GM23248 (cell line): ENCODE results near the gene SRCIN1. TPM values are rescaled to one million over a fixed set of nuclear protein-coding genes. Genes with fewer than 3 reads are reported as not detected.

ENCODE experiments used
- DNase-seq: peaks from one replicate; pipeline ENCODE4 v3.0.0-alpha.2; 2015
- H2AFZ ChIP-seq: fragments of 200-600 bp; sonication (generic); 2 replicates; pipeline ENCODE4 v1.6.1; 2016; ENCODE audit warnings: antibody characterized with exemption
- H3F3A ChIP-seq: fragments of 200-600 bp; sonication (generic); 2 replicates; pipeline ENCODE4 v1.6.1; 2016; ENCODE audit warnings: mild to moderate bottlenecking, antibody characterized with exemption, mixed run types; ENCODE audit not compliant: insufficient read depth
- H3K27ac ChIP-seq: fragments of 200-600 bp; sonication (generic); 2 replicates; pipeline ENCODE4 v1.5.1; 2016; ENCODE audit warnings: mild to moderate bottlenecking
- H3K27me3 ChIP-seq: fragments of 200-600 bp; sonication (generic); replicated peaks from 2 replicates; pipeline ENCODE4 v1.6.1; 2016; ENCODE audit warnings: mild to moderate bottlenecking; ENCODE audit not compliant: insufficient read depth
- H3K36me3 ChIP-seq: fragments of 200-600 bp; sonication (generic); 2 replicates; pipeline ENCODE4 v1.6.1; 2016; ENCODE audit warnings: low read depth, mild to moderate bottlenecking
- H3K4me1 ChIP-seq: fragments of 200-600 bp; sonication (generic); 2 replicates; pipeline ENCODE4 v1.6.1; 2016; ENCODE audit warnings: mild to moderate bottlenecking; ENCODE audit not compliant: insufficient read depth
- H3K4me2 ChIP-seq: fragments of 200-600 bp; sonication (generic); one replicate; pipeline ENCODE4 v1.6.1; 2016; ENCODE audit warnings: mild to moderate bottlenecking; ENCODE audit not compliant: unreplicated experiment
- H3K4me3 ChIP-seq: fragments of 200-600 bp; sonication (generic); 2 replicates; pipeline ENCODE4 v1.5.1; 2016; ENCODE audit warnings: mild to moderate bottlenecking
- H3K79me2 ChIP-seq: fragments of 200-600 bp; sonication (generic); 2 replicates; pipeline ENCODE4 v1.6.1; 2016; ENCODE audit warnings: mild to moderate bottlenecking; ENCODE audit not compliant: insufficient read depth
- H3K9ac ChIP-seq: fragments of 200-600 bp; sonication (generic); 2 replicates; pipeline ENCODE4 v1.6.1; 2016; ENCODE audit warnings: mild to moderate bottlenecking
- H3K9me2 ChIP-seq: fragments of 200-600 bp; sonication (generic); 2 replicates; pipeline ENCODE4 v1.6.1; 2016; ENCODE audit warnings: mixed run types, mild to moderate bottlenecking, moderate library complexity; ENCODE audit not compliant: insufficient read depth
- H3K9me3 ChIP-seq: fragments of 200-600 bp; sonication (generic); one replicate; pipeline ENCODE4 v1.6.1; 2017; ENCODE audit warnings: low read depth
- H4K20me1 ChIP-seq: fragments of 200-600 bp; sonication (generic); 2 replicates; pipeline ENCODE4 v1.6.0; 2016; ENCODE audit not compliant: insufficient read depth
- EZH2 ChIP-seq: fragments of 200-600 bp; sonication (generic); IDR thresholded peaks from 2 replicates; pipeline ENCODE4 v1.6.1; 2018; ENCODE audit warnings: antibody characterized with exemption, mild to moderate bottlenecking; ENCODE audit not compliant: insufficient read depth, poor library complexity, severe bottlenecking
- EZH2phosphoT487 ChIP-seq: fragments of 200-600 bp; sonication (generic); IDR thresholded peaks from 2 replicates; pipeline ENCODE4 v1.6.1; 2018; ENCODE audit warnings: antibody characterized with exemption, moderate library complexity, mild to moderate bottlenecking, low read depth; ENCODE audit not compliant: insufficient read depth
- whole genome bisulfite sequencing, 2 experiments: methylation state at CpG; one replicate each; pipeline ENCODE4 v1.1.6; 2015 to 2017; ENCODE audit warnings: low lambda C conversion rate in 2 of 2, low coverage in 1 of 2; ENCODE audit errors: missing lambda C conversion rate in 2 of 2; 5-methylcytosine and 5-hydroxymethylcytosine counted together
- in situ Hi-C: fragments of 300-500 bp; cut with MboI; formaldehyde crosslinking; loops from 2 replicates; pipeline ENCODE4 v1.15.0; 2020
- polyA plus RNA-seq: library from polyadenylated mRNA; unstranded; fragments of >200 nt; fragmentation: Nextera tagmentation; extraction: Ambion mirVana; gene quantifications from 2 replicates; pipeline ENCODE4 v1.2.1, GENCODE V29; 2016
- total RNA-seq: library from RNA; depleted of rRNA; stranded (reverse); fragments of >200 nt; shearing (Covaris generic); gene quantifications from 2 replicates; pipeline ENCODE4 v1.2.3, GENCODE V29; 2014

Gene SRCIN1
- total and polyA plus RNA-seq, 2 experiments from 2014 or later, result not detected

- Histone ChIP-seq H3K4me2 (no peak overlapping the region), H3K27ac (no peak overlapping the region), H3K27me3 (peaks cover 39% of the 10 kb centered on the region), H3K4me3 (no peak overlapping the region), H3K4me1 (no peaks in the 10 kb centered on the region), H4K20me1 (no peaks in the 10 kb centered on the region), H3K9me2 (no peaks in the 10 kb centered on the region), H3K79me2 (no peaks in the 10 kb centered on the region), H3K9ac (no peak overlapping the region), H3F3A (no peaks in the 10 kb centered on the region), H2AFZ (no peak overlapping the region), H3K9me3 (no peaks in the 10 kb centered on the region), H3K36me3 (no peaks in the 10 kb centered on the region)
- DNase-seq, result no peak
- WGBS, 2 experiments, result 56 to 58% methylated on average over 2 of the region's 2 CpGs
- in situ Hi-C loops, result no loop called here
- TF ChIP-seq EZH2phosphoT487, result no peak
- no peak for TF ChIP-seq EZH2
These were observed 15.8 kb upstream of the SRCIN1 start for GRCh38 chr17:38621538-38621937.

GRCh38 chr17:38620551-38621277 lies 15.0 kb upstream of the SRCIN1 start:
- no peak overlapping the region for H3K27ac ChIP-seq
- H3K79me2 ChIP-seq, result no peaks in the 10 kb centered on the region
- no peaks in the 10 kb centered on the region for H3K9me3 ChIP-seq
- H3K36me3 ChIP-seq, result no peaks in the 10 kb centered on the region
- no peaks in the 10 kb centered on the region for H3K9me2 ChIP-seq
- no peak for DNase-seq
- no peak overlapping the region for H2AFZ ChIP-seq
- 72% methylated on average over 12 of the region's 12 CpGs for WGBS, 2 experiments
- H3K4me2 ChIP-seq, result no peak overlapping the region
- H4K20me1 ChIP-seq, result no peaks in the 10 kb centered on the region
- TF ChIP-seq EZH2phosphoT487 (no peak), EZH2 (no peak)
- no peak overlapping the region for H3K4me3 ChIP-seq
- H3K9ac ChIP-seq, result no peak overlapping the region
- in situ Hi-C loops, result no loop called here
- peaks cover 43% of the 10 kb centered on the region for H3K27me3 ChIP-seq
- no peaks in the 10 kb centered on the region for H3F3A ChIP-seq
- H3K4me1 ChIP-seq, result no peaks in the 10 kb centered on the region

- H3K9me2 ChIP-seq, result no peaks in the 10 kb centered on the region
- no peaks in the 10 kb centered on the region for H4K20me1 ChIP-seq
- no peaks in the 10 kb centered on the region for H3K4me1 ChIP-seq
- no peaks in the 10 kb centered on the region for H3K79me2 ChIP-seq
- H3K9me3 ChIP-seq, result no peaks in the 10 kb centered on the region
- no peak for DNase-seq
- no peak for TF ChIP-seq EZH2
- no peak for TF ChIP-seq EZH2phosphoT487
- no peak overlapping the region for H3K4me2 ChIP-seq
- no peak overlapping the region for H3K9ac ChIP-seq
- WGBS, 2 experiments, result 66 to 73% methylated on average over 9 of the region's 9 CpGs
- H3K27me3 ChIP-seq, result peaks cover 43% of the 10 kb centered on the region
- in situ Hi-C loops, result no loop called here
- H3K27ac ChIP-seq, result no peak overlapping the region
- no peaks in the 10 kb centered on the region for H3F3A ChIP-seq
- no peaks in the 10 kb centered on the region for H3K36me3 ChIP-seq
- H3K4me3 ChIP-seq, result no peak overlapping the region
- no peak overlapping the region for H2AFZ ChIP-seq
These were observed 14.3 kb upstream of the SRCIN1 start for GRCh38 chr17:38619937-38620550.

GRCh38 chr17:38619451-38619795 lies 13.7 kb upstream of the SRCIN1 start:
- Histone ChIP-seq H3K4me3 (no peak overlapping the region), H3K9me3 (no peaks in the 10 kb centered on the region), H3K27me3 (peaks cover 43% of the 10 kb centered on the region), H3K4me2 (no peak overlapping the region), H3K9me2 (no peaks in the 10 kb centered on the region), H3F3A (no peaks in the 10 kb centered on the region), H4K20me1 (no peaks in the 10 kb centered on the region), H3K4me1 (no peaks in the 10 kb centered on the region), H3K36me3 (no peaks in the 10 kb centered on the region), H3K27ac (no peak overlapping the region), H3K9ac (no peak overlapping the region), H2AFZ (no peak overlapping the region), H3K79me2 (no peaks in the 10 kb centered on the region)
- in situ Hi-C loops, result no loop called here
- TF ChIP-seq EZH2phosphoT487 (no peak), EZH2 (no peak)
- no peak for DNase-seq
- 21 to 26% methylated on average over 2 of the region's 2 CpGs for WGBS, 2 experiments
